NT2/D1 (cell line): ENCODE results near the gene SMG5.

ENCODE experiments used
- YY1 ChIP-seq: IDR thresholded peaks from 2 replicates; pipeline ENCODE4 v1.6.1; 2011; ENCODE audit not compliant: insufficient read length, insufficient read depth
- ZNF274 ChIP-seq: IDR thresholded peaks from 2 replicates; pipeline ENCODE4 v1.6.1; 2011; ENCODE audit warnings: mild to moderate bottlenecking, low read depth, low read length

DNA sequence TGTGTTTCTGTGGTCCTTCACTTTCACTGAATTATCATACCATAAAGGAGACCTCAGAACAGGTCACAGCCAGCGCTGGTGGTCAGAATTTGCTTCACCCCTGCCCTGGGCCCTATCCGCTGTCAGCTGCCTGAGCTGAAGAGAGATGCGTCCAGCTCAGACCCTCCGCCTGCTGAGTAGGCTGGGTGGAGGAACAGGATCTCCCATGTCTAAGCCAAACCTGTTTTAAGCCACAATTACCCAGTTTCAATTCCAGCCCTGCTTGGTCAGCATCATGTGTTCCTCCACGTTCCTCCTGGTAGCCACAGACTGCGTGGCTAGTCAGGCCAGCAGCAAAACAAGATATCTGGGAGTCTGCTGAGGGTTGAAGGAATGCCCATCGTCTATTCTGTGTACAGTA lies 54.1 kb downstream of the SMG5 start:
- no peak for TF ChIP-seq ZNF274
- no peak for TF ChIP-seq YY1
